HEK293 (cell line): ENCODE measurements around the gene HSD17B13.

ENCODE experiments used
- CTCF ChIA-PET: fragments of 350-600 bp; formaldehyde crosslinking; extraction: SDS; loops from one replicate; lab custom pipeline; 2021; ENCODE audit warnings: antibody characterized with exemption; lab: Yijun Ruan, JAX
- POLR2A ChIA-PET: fragments of 300-600 bp; formaldehyde crosslinking; extraction: SDS; loops from one replicate; lab custom pipeline; 2020; ENCODE audit warnings: antibody characterized with exemption, inconsistent platforms; lab: Yijun Ruan, JAX
- H3K27ac ChIP-seq: fragments of 200-500 bp; sonication (Bioruptor generic); 2 replicates; pipeline ENCODE4 v1.5.1; 2014; ENCODE audit warnings: low read depth, low read length, control low read depth, inconsistent platforms; ENCODE audit errors: extremely low read depth
- H3K36me3 ChIP-seq, 2 experiments: fragments of 200-500 bp in 1 of 2; sonication (Bioruptor generic) in 1 of 2; 1 replicate in 1 of 2; 2 replicates in 1 of 2; pipeline ENCODE4 v1.5.1; 2014 to 2017; ENCODE audit warnings: inconsistent platforms in 2 of 2, low read length in 2 of 2; ENCODE audit not compliant: control insufficient read depth in 2 of 2, insufficient read depth in 1 of 2
- H3K4me1 ChIP-seq: fragments of 200-500 bp; sonication (Bioruptor generic); 2 replicates; pipeline ENCODE4 v1.5.1; 2014; ENCODE audit warnings: mild to moderate bottlenecking, low read length, inconsistent platforms; ENCODE audit not compliant: control insufficient read depth, insufficient read depth
- H3K4me3 ChIP-seq: 2 replicates; pipeline ENCODE4 v1.5.1; 2011; ENCODE audit warnings: low read depth, mild to moderate bottlenecking, control low read depth, low read length, moderate library complexity
- H3K9me3 ChIP-seq: fragments of 200-500 bp; sonication (Bioruptor generic); 2 replicates; pipeline ENCODE4 v1.5.1; 2014; ENCODE audit warnings: low read depth, low read length, inconsistent platforms; ENCODE audit not compliant: control insufficient read depth, insufficient read depth
- CTCF ChIP-seq: fragments of 450-650 bp; formaldehyde crosslinking; IDR thresholded peaks from 2 replicates; pipeline ENCODE4 v1.5.1; 2016; ENCODE audit warnings: missing biosample characterization, missing genetic modification characterization
- KLF10 ChIP-seq: fragments of 450-650 bp; IDR thresholded peaks from 2 replicates; pipeline ENCODE4 v1.5.1; 2018; ENCODE audit warnings: missing biosample characterization, mild to moderate bottlenecking, missing genetic modification characterization
- KLF16 ChIP-seq: fragments of 450-650 bp; formaldehyde crosslinking; IDR thresholded peaks from 2 replicates; pipeline ENCODE4 v1.5.1; 2017; ENCODE audit warnings: missing biosample characterization, missing genetic modification characterization
- KLF17 ChIP-seq: fragments of 450-650 bp; formaldehyde crosslinking; IDR thresholded peaks from 2 replicates; pipeline ENCODE4 v1.5.1; 2016; ENCODE audit warnings: missing biosample characterization, missing genetic modification characterization
- REPIN1 ChIP-seq: fragments of 450-650 bp; formaldehyde crosslinking; IDR thresholded peaks from 2 replicates; pipeline ENCODE4 v1.5.1; 2017; ENCODE audit warnings: missing biosample characterization, missing genetic modification characterization, low read depth
- SP2 ChIP-seq: fragments of 450-650 bp; formaldehyde crosslinking; IDR thresholded peaks from 2 replicates; pipeline ENCODE4 v1.5.1; 2016; ENCODE audit warnings: missing biosample characterization, missing genetic modification characterization
- SP3 ChIP-seq: fragments of 450-650 bp; formaldehyde crosslinking; IDR thresholded peaks from 2 replicates; pipeline ENCODE4 v1.5.1; 2016; ENCODE audit warnings: missing biosample characterization, missing genetic modification characterization
- TRIM28 ChIP-seq: IDR thresholded peaks from 2 replicates; pipeline ENCODE4 v1.6.1; 2011; ENCODE audit warnings: low read length, control low read depth, borderline replicate concordance
- YY2 ChIP-seq: fragments of 450-650 bp; formaldehyde crosslinking; IDR thresholded peaks from 2 replicates; pipeline ENCODE4 v1.5.1; 2016; ENCODE audit warnings: missing biosample characterization, missing genetic modification characterization
- ZBTB26 ChIP-seq: fragments of 450-650 bp; formaldehyde crosslinking; optimal IDR thresholded peaks from 2 replicates; pipeline ENCODE3; 2016; ENCODE audit warnings: missing biosample characterization, mild to moderate bottlenecking, missing genetic modification characterization
- ZEB2 ChIP-seq: fragments of 450-650 bp; formaldehyde crosslinking; IDR thresholded peaks from 2 replicates; pipeline ENCODE4 v1.5.1; 2016; ENCODE audit warnings: missing biosample characterization, missing genetic modification characterization
- ZFP41 ChIP-seq: fragments of 450-650 bp; formaldehyde crosslinking; IDR thresholded peaks from 2 replicates; pipeline ENCODE4 v1.5.1; 2016; ENCODE audit warnings: missing biosample characterization, missing genetic modification characterization, borderline replicate concordance
- ZFP69B ChIP-seq: fragments of 450-650 bp; formaldehyde crosslinking; IDR thresholded peaks from 2 replicates; pipeline ENCODE4 v1.5.1; 2016; ENCODE audit warnings: missing biosample characterization, missing genetic modification characterization
- ZNF10 ChIP-seq: fragments of 450-650 bp; formaldehyde crosslinking; IDR thresholded peaks from 2 replicates; pipeline ENCODE4 v1.5.1; 2017; ENCODE audit warnings: missing biosample characterization, missing genetic modification characterization
- ZNF112 ChIP-seq: fragments of 450-650 bp; formaldehyde crosslinking; IDR thresholded peaks from 2 replicates; pipeline ENCODE4 v1.5.0; 2017; ENCODE audit warnings: missing biosample characterization, missing genetic modification characterization
- ZNF157 ChIP-seq: fragments of 450-650 bp; formaldehyde crosslinking; IDR thresholded peaks from 2 replicates; pipeline ENCODE4 v1.5.1; 2016; ENCODE audit warnings: missing biosample characterization, missing genetic modification characterization
- ZNF211 ChIP-seq: fragments of 450-650 bp; formaldehyde crosslinking; IDR thresholded peaks from 2 replicates; pipeline ENCODE4 v1.5.1; 2016; ENCODE audit warnings: low read depth, missing biosample characterization, missing genetic modification characterization
- ZNF214 ChIP-seq: fragments of 450-650 bp; formaldehyde crosslinking; IDR thresholded peaks from 2 replicates; pipeline ENCODE4 v1.5.1; 2017; ENCODE audit warnings: missing biosample characterization, mild to moderate bottlenecking, missing genetic modification characterization, borderline replicate concordance
- ZNF394 ChIP-seq: fragments of 450-650 bp; formaldehyde crosslinking; IDR thresholded peaks from 2 replicates; pipeline ENCODE4 v1.5.1; 2016; ENCODE audit warnings: missing biosample characterization, missing genetic modification characterization, mild to moderate bottlenecking, moderate library complexity, borderline replicate concordance
- ZNF426 ChIP-seq: fragments of 450-650 bp; formaldehyde crosslinking; IDR thresholded peaks from 2 replicates; pipeline ENCODE4 v1.5.1; 2017; ENCODE audit warnings: missing biosample characterization, missing genetic modification characterization, mild to moderate bottlenecking, inconsistent platforms, moderate library complexity
- ZNF510 ChIP-seq: fragments of 450-650 bp; formaldehyde crosslinking; IDR thresholded peaks from 2 replicates; pipeline ENCODE4 v1.5.1; 2018; ENCODE audit warnings: mild to moderate bottlenecking, missing genetic modification characterization, missing biosample characterization; ENCODE audit not compliant: insufficient replicate concordance
- ZNF548 ChIP-seq: fragments of 450-650 bp; formaldehyde crosslinking; IDR thresholded peaks from 2 replicates; pipeline ENCODE4 v1.5.1; 2016; ENCODE audit warnings: missing biosample characterization, missing genetic modification characterization
- ZNF549 ChIP-seq: fragments of 450-650 bp; IDR thresholded peaks from 2 replicates; pipeline ENCODE4 v1.5.1; 2018; ENCODE audit warnings: missing biosample characterization, missing genetic modification characterization, mild to moderate bottlenecking, inconsistent platforms, moderate library complexity
- ZNF623 ChIP-seq: fragments of 450-650 bp; formaldehyde crosslinking; IDR thresholded peaks from 2 replicates; pipeline ENCODE4 v1.5.1; 2016; ENCODE audit warnings: missing biosample characterization, missing genetic modification characterization
- ZNF645 ChIP-seq: fragments of 450-650 bp; formaldehyde crosslinking; IDR thresholded peaks from 2 replicates; pipeline ENCODE4; 2016; ENCODE audit warnings: missing biosample characterization, missing genetic modification characterization
- ZNF654 ChIP-seq: fragments of 450-650 bp; formaldehyde crosslinking; IDR thresholded peaks from 2 replicates; pipeline ENCODE4 v1.5.1; 2016; ENCODE audit warnings: low read depth, missing biosample characterization, missing genetic modification characterization
- ZNF658 ChIP-seq: fragments of 450-650 bp; formaldehyde crosslinking; IDR thresholded peaks from 2 replicates; pipeline ENCODE4; 2016; ENCODE audit warnings: missing biosample characterization, missing genetic modification characterization
- ZNF677 ChIP-seq: fragments of 450-650 bp; IDR thresholded peaks from 2 replicates; pipeline ENCODE4 v1.5.0; 2018; ENCODE audit warnings: missing biosample characterization, mild to moderate bottlenecking, missing genetic modification characterization, moderate library complexity
- ZNF701 ChIP-seq: fragments of 450-650 bp; formaldehyde crosslinking; IDR thresholded peaks from 2 replicates; pipeline ENCODE4 v1.5.1; 2016; ENCODE audit warnings: missing biosample characterization, missing genetic modification characterization
- ZNF837 ChIP-seq: fragments of 450-650 bp; formaldehyde crosslinking; IDR thresholded peaks from 2 replicates; pipeline ENCODE4 v1.5.1; 2016; ENCODE audit warnings: missing biosample characterization, missing genetic modification characterization

The HSD17B13 gene

GRCh38 chr4:87270825-87271224 lies 51.9 kb downstream of the HSD17B13 start:
- Histone ChIP-seq H3K4me3 (no peak overlapping the region), H3K27ac (no peak overlapping the region), H3K36me3 (no peaks in the 10 kb centered on the region), H3K4me1 (no peaks in the 10 kb centered on the region), H3K9me3 (no peaks in the 10 kb centered on the region)
- no peak for TF ChIP-seq YY2 (tag by site-specific recombination)
- no peak for TF ChIP-seq ZNF426
- no peak for TF ChIP-seq ZNF837 (tag by site-specific recombination)
- no peak for TF ChIP-seq ZNF658 (tag by site-specific recombination)
- no peak for TF ChIP-seq ZNF112 (tag by site-specific recombination)
- TF ChIP-seq ZNF548 (tag by site-specific recombination): no peak
- TF ChIP-seq REPIN1 (tag by site-specific recombination): no peak
- no peak for TF ChIP-seq ZNF10 (tag by site-specific recombination)
- no peak for TF ChIP-seq KLF17 (tag by site-specific recombination)
- TF ChIP-seq ZNF510 (tag by site-specific recombination): no peak
- no peak for TF ChIP-seq ZNF549 (tag by site-specific recombination)
- TF ChIP-seq KLF16 (tag by site-specific recombination): no peak
- no peak for TF ChIP-seq ZNF157 (tag by site-specific recombination)
- no peak for TF ChIP-seq SP2
- no peak for TF ChIP-seq KLF10 (tag by site-specific recombination)
- TF ChIP-seq SP3 (tag by site-specific recombination): no peak
- no peak for TF ChIP-seq ZEB2 (tag by site-specific recombination)
- TF ChIP-seq, all 188 proteins: peak for 0
- POLR2A ChIA-PET: no interaction called here
- CTCF ChIA-PET: interaction anchor here (0.6 to 3.1 kb wide), 3 partner anchors 195 to 576 kb away, joined by 4 to 12 read pairs (median 5); no protein-coding TSS in a partner anchor

GRCh38 chr4:87270144-87270543 lies 52.5 kb downstream of the HSD17B13 start:
- CTCF ChIA-PET: interaction anchor here (0.6 to 3.1 kb wide), 3 partner anchors 196 to 704 kb away, joined by 3 to 12 read pairs (median 4); no protein-coding TSS in a partner anchor
- Histone ChIP-seq H3K27ac (no peak overlapping the region), H3K4me1 (no peaks in the 10 kb centered on the region), H3K9me3 (no peaks in the 10 kb centered on the region), H3K4me3 (no peak overlapping the region), H3K36me3 (no peaks in the 10 kb centered on the region)
- POLR2A ChIA-PET: no interaction called here
- TF ChIP-seq ZNF654 (tag by site-specific recombination) (peak; percentile 49), ZEB2 (tag by site-specific recombination) (no peak), CTCF (tag by site-specific recombination) (peak; percentile 27; the same call in 1 of the 2 replicates), ZNF623 (tag by site-specific recombination) (no peak)

- ChIA-PET POLR2A (no interaction called here), CTCF (interaction anchor here (0.5 to 3.1 kb wide), 5 partner anchors 15 to 769 kb away, joined by 3 to 12 read pairs (median 3); no protein-coding TSS in a partner anchor)
- Histone ChIP-seq H3K4me3 (no peak overlapping the region), H3K4me1 (no peaks in the 10 kb centered on the region), H3K36me3 (no peaks in the 10 kb centered on the region), H3K9me3 (no peaks in the 10 kb centered on the region), H3K27ac (no peak overlapping the region)
- no peak for TF ChIP-seq ZNF645 (tag by site-specific recombination)
- TF ChIP-seq ZFP69B: no peak
- no peak for TF ChIP-seq ZBTB26
- no peak for TF ChIP-seq ZNF677 (tag by site-specific recombination)
- no peak for TF ChIP-seq ZNF701 (tag by site-specific recombination)
- TF ChIP-seq ZFP41 (tag by site-specific recombination): no peak
- no peak for TF ChIP-seq ZNF214
- no peak for TF ChIP-seq ZNF211 (tag by site-specific recombination)
- no peak for TF ChIP-seq TRIM28
- TF ChIP-seq ZNF394 (tag by site-specific recombination): no peak
Observed at GRCh38 chr4:87268411-87268810, 54.3 kb downstream of the HSD17B13 start.
